Activated naive CD4-positive, alpha-beta T cell treated with anti-CD3 and anti-CD28 coated beads, Interleukin-2, amount 50 U/mL, for 24 hours (primary cell): ENCODE measurements around the gene PTPN2.

Experiments
- H3K27ac Mint-ChIP-seq: one replicate; pipeline ENCODE4 v1.8.0; 2021; ENCODE audit warnings: mild to moderate bottlenecking, mixed read lengths
- H3K27me3 Mint-ChIP-seq: one replicate; pipeline ENCODE4 v1.8.0; 2021; ENCODE audit warnings: mixed read lengths
- H3K36me3 Mint-ChIP-seq: one replicate; pipeline ENCODE4 v1.8.0; 2021; ENCODE audit warnings: mixed read lengths
- H3K4me1 Mint-ChIP-seq: one replicate; pipeline ENCODE4 v1.8.0; 2021; ENCODE audit warnings: mixed read lengths
- H3K4me3 Mint-ChIP-seq: one replicate; pipeline ENCODE4 v1.8.0; 2021; ENCODE audit warnings: mild to moderate bottlenecking, mixed read lengths
- H3K9me3 Mint-ChIP-seq: one replicate; pipeline ENCODE4 v1.8.0; 2021; ENCODE audit warnings: mixed read lengths

PTPN2 gene

GRCh38 chr18:12851716-12852115 is 32.3 kb downstream of the PTPN2 start:
- no peaks in the 10 kb centered on the region for H3K27me3 Mint-ChIP-seq
- H3K36me3 Mint-ChIP-seq = peaks cover 31% of the 10 kb centered on the region
- H3K4me3 Mint-ChIP-seq = no peak overlapping the region
- no peak overlapping the region for H3K27ac Mint-ChIP-seq
- no peaks in the 10 kb centered on the region for H3K9me3 Mint-ChIP-seq
- peaks cover 62% of the 10 kb centered on the region for H3K4me1 Mint-ChIP-seq

GRCh38 chr18:12849548-12849947 is 34.5 kb downstream of the PTPN2 start:
- Mint-ChIP-seq H3K4me3 (no peak overlapping the region), H3K9me3 (no peaks in the 10 kb centered on the region), H3K36me3 (peaks cover 20% of the 10 kb centered on the region), H3K27me3 (no peaks in the 10 kb centered on the region), H3K4me1 (peaks cover 65% of the 10 kb centered on the region), H3K27ac (no peak overlapping the region)

- Mint-ChIP-seq H3K4me1 (peaks cover 68% of the 10 kb centered on the region), H3K36me3 (peaks cover 17% of the 10 kb centered on the region), H3K27ac (no peak overlapping the region), H3K9me3 (no peaks in the 10 kb centered on the region), H3K27me3 (no peaks in the 10 kb centered on the region), H3K4me3 (no peak overlapping the region)
Measured at GRCh38 chr18:12848405-12848804, 35.6 kb downstream of the PTPN2 start.

- H3K27me3 Mint-ChIP-seq = no peaks in the 10 kb centered on the region
- peaks cover 83% of the 10 kb centered on the region for H3K4me1 Mint-ChIP-seq
- no peak overlapping the region for H3K4me3 Mint-ChIP-seq
- H3K27ac Mint-ChIP-seq = peak overlapping the region; percentile 64
- H3K36me3 Mint-ChIP-seq = peaks cover 22% of the 10 kb centered on the region
- H3K9me3 Mint-ChIP-seq = no peaks in the 10 kb centered on the region
Measured at GRCh38 chr18:12844391-12844790, 39.6 kb downstream of the PTPN2 start.

- Mint-ChIP-seq H3K27ac (no peak overlapping the region), H3K4me3 (no peak overlapping the region)
Measured at GRCh38 chr18:12843420-12844350, 40.4 kb downstream of the PTPN2 start.

GRCh38 chr18:12842459-12843380 is 41.3 kb downstream of the PTPN2 start:
- peaks cover 93% of the 10 kb centered on the region for H3K4me1 Mint-ChIP-seq
- H3K4me3 Mint-ChIP-seq = no peak overlapping the region
- no peaks in the 10 kb centered on the region for H3K9me3 Mint-ChIP-seq
- H3K27me3 Mint-ChIP-seq = no peaks in the 10 kb centered on the region
- H3K27ac Mint-ChIP-seq = peak overlapping the region; percentile 92
- peaks cover 17% of the 10 kb centered on the region for H3K36me3 Mint-ChIP-seq

More at GRCh38 chr18:12843420-12844350, 40.4 kb downstream of the PTPN2 start:
- Mint-ChIP-seq H3K4me1 (peaks cover 85% of the 10 kb centered on the region), H3K36me3 (peaks cover 17% of the 10 kb centered on the region), H3K9me3 (no peaks in the 10 kb centered on the region), H3K27me3 (no peaks in the 10 kb centered on the region)

GRCh38 chr18:12841070-12841469 is 43.0 kb downstream of the PTPN2 start:
- Mint-ChIP-seq H3K9me3 (no peaks in the 10 kb centered on the region), H3K4me1 (peaks cover 88% of the 10 kb centered on the region), H3K27me3 (no peaks in the 10 kb centered on the region), H3K4me3 (no peak overlapping the region), H3K36me3 (peaks cover 14% of the 10 kb centered on the region), H3K27ac (peak overlapping the region; percentile 88)

- Mint-ChIP-seq H3K27me3 (no peaks in the 10 kb centered on the region), H3K4me1 (peaks cover 82% of the 10 kb centered on the region), H3K9me3 (no peaks in the 10 kb centered on the region), H3K36me3 (peaks cover 15% of the 10 kb centered on the region), H3K4me3 (peak overlapping the region; percentile 76), H3K27ac (peak overlapping the region; percentile 95)
Measured at GRCh38 chr18:12840382-12840781, 43.7 kb downstream of the PTPN2 start.

GRCh38 chr18:12839526-12840196 is 44.4 kb downstream of the PTPN2 start:
- H3K27ac Mint-ChIP-seq = peak overlapping the region; percentile 95
- peak overlapping the region; percentile 76 for H3K4me3 Mint-ChIP-seq
- peaks cover 17% of the 10 kb centered on the region for H3K36me3 Mint-ChIP-seq
- no peaks in the 10 kb centered on the region for H3K27me3 Mint-ChIP-seq
- H3K9me3 Mint-ChIP-seq = no peaks in the 10 kb centered on the region
- peaks cover 75% of the 10 kb centered on the region for H3K4me1 Mint-ChIP-seq

GRCh38 chr18:12839057-12839525 is 44.9 kb downstream of the PTPN2 start:
- peak overlapping the region; percentile 76 for H3K4me3 Mint-ChIP-seq
- H3K36me3 Mint-ChIP-seq = peaks cover 19% of the 10 kb centered on the region
- peak overlapping the region; percentile 95 for H3K27ac Mint-ChIP-seq
- H3K27me3 Mint-ChIP-seq = no peaks in the 10 kb centered on the region
- no peaks in the 10 kb centered on the region for H3K9me3 Mint-ChIP-seq
- H3K4me1 Mint-ChIP-seq = peaks cover 69% of the 10 kb centered on the region

GRCh38 chr18:12838178-12838634 is 45.8 kb downstream of the PTPN2 start:
- H3K9me3 Mint-ChIP-seq = no peaks in the 10 kb centered on the region

GRCh38 chr18:12837747-12838146 is 46.3 kb downstream of the PTPN2 start:
- Mint-ChIP-seq H3K27me3 (no peaks in the 10 kb centered on the region), H3K4me3 (no peak overlapping the region), H3K9me3 (no peaks in the 10 kb centered on the region), H3K36me3 (peaks cover 26% of the 10 kb centered on the region), H3K27ac (peak overlapping the region; percentile 75), H3K4me1 (peaks cover 61% of the 10 kb centered on the region)

More at GRCh38 chr18:12838178-12838634, 45.8 kb downstream of the PTPN2 start:
- Mint-ChIP-seq H3K4me3 (peak overlapping the region; percentile 60), H3K36me3 (peaks cover 25% of the 10 kb centered on the region), H3K4me1 (peaks cover 63% of the 10 kb centered on the region), H3K27ac (peak overlapping the region; percentile 75), H3K27me3 (no peaks in the 10 kb centered on the region)

- Mint-ChIP-seq H3K4me1 (peaks cover 53% of the 10 kb centered on the region), H3K27ac (no peak overlapping the region)
Measured at GRCh38 chr18:12836551-12836950, 47.5 kb downstream of the PTPN2 start.

GRCh38 chr18:12828116-12829051 is 55.7 kb downstream of the PTPN2 start:
- no peak overlapping the region for H3K27ac Mint-ChIP-seq
- H3K9me3 Mint-ChIP-seq = peaks cover 4% of the 10 kb centered on the region
- no peak overlapping the region for H3K4me3 Mint-ChIP-seq
- peaks cover 40% of the 10 kb centered on the region for H3K36me3 Mint-ChIP-seq
- H3K4me1 Mint-ChIP-seq = peaks cover 14% of the 10 kb centered on the region
- no peaks in the 10 kb centered on the region for H3K27me3 Mint-ChIP-seq

More at GRCh38 chr18:12836551-12836950, 47.5 kb downstream of the PTPN2 start:
- Mint-ChIP-seq H3K36me3 (peaks cover 21% of the 10 kb centered on the region), H3K9me3 (no peaks in the 10 kb centered on the region), H3K4me3 (no peak overlapping the region), H3K27me3 (no peaks in the 10 kb centered on the region)
